Endothelial cell of umbilical vein (primary cell): ENCODE data around the gene TBX2. TPM values are rescaled to one million over a fixed set of nuclear protein-coding genes. Genes with fewer than 3 reads are reported as not detected.

Source experiments
- BruUV-seq: library from RNA; stranded (reverse); fragments of 400-500 nt; replicated peaks from 2 replicates; lab custom pipeline; 2021; lab: Mats Ljungman, UMichigan
- CTCF ChIA-PET: fragments of 300-600, 350-600 bp; sonication (Branson Sonifier 250); formaldehyde crosslinking; loops from one replicate; lab custom pipeline; 2021; ENCODE audit warnings: antibody characterized with exemption, inconsistent platforms; lab: Charles Lee
- POLR2A ChIA-PET: fragments of 300-600, 350-600 bp; sonication (Branson Sonifier 250); formaldehyde crosslinking; loops from one replicate; lab custom pipeline; 2021; ENCODE audit warnings: antibody characterized with exemption, inconsistent platforms; lab: Charles Lee
- DNase-seq: peaks from one replicate; pipeline ENCODE4 v3.0.0-alpha.2; 2011; ENCODE audit warnings: low read depth, low spot score
- FAIRE-seq: peaks from 2 replicates; lab custom pipeline; 2011; peaks lifted over from hg19 to GRCh38; lab: Jason Lieb, UNC
- H2AFZ ChIP-seq: 2 replicates; pipeline ENCODE4 v1.6.0; 2012; ENCODE audit warnings: low read depth, low read length, control low read depth, inconsistent platforms
- H3K27ac ChIP-seq: 2 replicates; pipeline ENCODE4 v1.5.1; 2011; ENCODE audit warnings: low read depth, mild to moderate bottlenecking, control low read depth, low read length, moderate library complexity; ENCODE audit not compliant: insufficient read depth
- H3K27me3 ChIP-seq, 2 experiments: 2 replicates each; pipeline versions ENCODE4 v1.6.0 to v1.6.1; 2011; ENCODE audit warnings: low read length in 2 of 2, mixed read lengths in 1 of 2; ENCODE audit not compliant: control insufficient read depth in 2 of 2, insufficient read depth in 2 of 2
- H3K36me3 ChIP-seq, 2 experiments: 2 replicates in 1 of 2; 3 replicates in 1 of 2; pipeline ENCODE4 v1.5.1; 2011; ENCODE audit warnings: low read length in 2 of 2, mild to moderate bottlenecking in 1 of 2, moderate library complexity in 1 of 2; ENCODE audit not compliant: control insufficient read depth in 2 of 2, insufficient read depth in 2 of 2; ENCODE audit errors: extremely low read depth in 1 of 2
- H3K4me1 ChIP-seq: 3 replicates; pipeline ENCODE4 v1.5.1; 2011; ENCODE audit warnings: mild to moderate bottlenecking, low read length; ENCODE audit not compliant: control insufficient read depth, insufficient read depth; ENCODE audit errors: extremely low read depth
- H3K4me2 ChIP-seq: 2 replicates; pipeline ENCODE4 v1.6.1; 2011; ENCODE audit warnings: low read length, control low read depth, mixed read lengths; ENCODE audit not compliant: insufficient read depth
- H3K4me3 ChIP-seq, 3 experiments: fragments of 200-600 bp in 1 of 3; sonication (generic), shearing (Covaris generic) in 1 of 3; replicated peaks in 1 of 3; 2 replicates each; pipeline ENCODE4 v1.5.1; 2011 to 2016; ENCODE audit warnings: control low read depth in 3 of 3, low read length in 3 of 3, mild to moderate bottlenecking in 2 of 3, inconsistent platforms in 1 of 3, low read depth in 1 of 3, moderate library complexity in 1 of 3; ENCODE audit not compliant: insufficient read depth in 1 of 3
- H3K79me2 ChIP-seq: 2 replicates; pipeline ENCODE4 v1.6.0; 2012; ENCODE audit warnings: low read length, inconsistent platforms; ENCODE audit not compliant: control insufficient read depth, insufficient read depth
- H3K9ac ChIP-seq: replicated peaks from 2 replicates; pipeline ENCODE3; 2011; ENCODE audit warnings: low read length, control low read depth; ENCODE audit not compliant: insufficient read depth; ENCODE audit errors: extremely low read depth
- H3K9me1 ChIP-seq: replicated peaks from 3 replicates; pipeline ENCODE4 v1.6.0; 2011; ENCODE audit warnings: mild to moderate bottlenecking, low read length; ENCODE audit not compliant: control insufficient read depth, insufficient read depth; ENCODE audit errors: extremely low read depth
- H3K9me3 ChIP-seq: replicated peaks from 2 replicates; pipeline ENCODE4 v1.5.1; 2012; ENCODE audit warnings: low read length, inconsistent platforms; ENCODE audit not compliant: control insufficient read depth, insufficient read depth
- H4K20me1 ChIP-seq: replicated peaks from 2 replicates; pipeline ENCODE3; 2011; ENCODE audit warnings: mild to moderate bottlenecking, low read length; ENCODE audit not compliant: control insufficient read depth, insufficient read depth; ENCODE audit errors: extremely low read depth
- EZH2 ChIP-seq: IDR thresholded peaks from 2 replicates; pipeline ENCODE4 v1.6.1; 2012; ENCODE audit warnings: borderline replicate concordance, low read depth, mild to moderate bottlenecking, moderate library complexity, low read length, inconsistent platforms; ENCODE audit not compliant: severe bottlenecking
- FOS ChIP-seq: IDR thresholded peaks from 2 replicates; pipeline ENCODE4 v1.6.1; 2011; ENCODE audit warnings: mild to moderate bottlenecking, low read length, moderate library complexity, borderline replicate concordance; ENCODE audit not compliant: insufficient read depth
- GATA2 ChIP-seq: IDR thresholded peaks from 2 replicates; pipeline ENCODE4 v1.7.0; 2011; ENCODE audit warnings: low read depth, mild to moderate bottlenecking, moderate library complexity, mixed read lengths, low read length; ENCODE audit not compliant: insufficient read length, insufficient read depth
- MAX ChIP-seq: IDR thresholded peaks from 2 replicates; pipeline ENCODE4 v1.6.1; 2011; ENCODE audit not compliant: insufficient read depth, insufficient read length
- POLR2A ChIP-seq: IDR thresholded peaks from 2 replicates; pipeline ENCODE4 v1.6.1; 2012; ENCODE audit warnings: low read depth, mild to moderate bottlenecking, control low read depth, low read length
- dilution Hi-C: fragments of 300-500 bp; cut with MboI; formaldehyde crosslinking; loops from one replicate; pipeline ENCODE4 v1.15.0; 2019; ENCODE audit warnings: low sequenced_read_pairs; ENCODE audit not compliant: extremely low pct_ligation_motif_present
- intact Hi-C: fragments of 100-400 bp; cut with micrococcal nuclease; formaldehyde crosslinking; loops from one replicate; pipeline ENCODE4 v1.10.0; 2022
- polyA plus RNA-seq, 4 experiments: library from polyadenylated mRNA; depleted of rRNA in 3 of 4; stranded (reverse) in 3 of 4; unstranded in 1 of 4; fragments of >200 nt; gene quantifications; 2 replicates each; pipeline versions ENCODE4 v1.2.1 to v1.2.3, GENCODE V29; 2011 to 2012; ENCODE audit warnings: missing spikeins in 1 of 4
- total RNA-seq: library from RNA; stranded (reverse); gene quantifications from 2 replicates; pipeline ENCODE4 v1.2.3, GENCODE V29; 2021
- TF ChIP-seq, protein P1 (sequence below), 2 donors: IDR thresholded peaks; 1 replicate in 1 of 2; 2 replicates in 1 of 2; pipeline ENCODE4 v1.5.1; 2011; ENCODE audit warnings: low read length in 2 of 2, mild to moderate bottlenecking in 2 of 2, moderate library complexity in 2 of 2, control low read depth in 1 of 2, inconsistent platforms in 1 of 2, low read depth in 1 of 2; ENCODE audit not compliant: insufficient read depth in 1 of 2; ENCODE audit errors: extremely low read depth in 1 of 2

The TBX2 gene
- total and polyA plus RNA-seq, 2 donors (not counting 3 experiments of a cell fraction or from before 2014, with no cell fraction given): not detected

GRCh38 chr17:61400717-61401388, 1.2 kb downstream of the TBX2 start:
- no peak for DNase-seq
- no peaks in the 10 kb centered on the region for H3K36me3 ChIP-seq
- H3K9me3 ChIP-seq: no peaks in the 10 kb centered on the region
- intact Hi-C loops: no loop called here
- no peaks in the 10 kb centered on the region for H4K20me1 ChIP-seq
- H3K9me1 ChIP-seq: no peaks in the 10 kb centered on the region
- FAIRE-seq: no peak
- no peak overlapping the region for H3K27ac ChIP-seq
- ChIA-PET POLR2A (no interaction called here), CTCF (interaction anchor here (0.8 to 1.1 kb wide), 2 partner anchors 8 to 11 kb away, joined by 3 to 4 read pairs; no protein-coding TSS in a partner anchor)
- no TSS peak for BruUV-seq
- H3K79me2 ChIP-seq: no peaks in the 10 kb centered on the region
- peaks cover 73 to 86% of the 10 kb centered on the region in 2 experiments for H3K27me3 ChIP-seq
- H3K4me2 ChIP-seq: no peak overlapping the region
- H2AFZ ChIP-seq: no peak overlapping the region
- H3K4me1 ChIP-seq: no peaks in the 10 kb centered on the region
- dilution Hi-C loops: no loop called here
- no peak overlapping the region for H3K9ac ChIP-seq
- no peak for TF ChIP-seq MAX
- peak; percentile 88 for TF ChIP-seq EZH2
- no peak overlapping the region for H3K4me3 ChIP-seq

GRCh38 chr17:61401389-61402072, 1.9 kb downstream of the TBX2 start:
- H3K9ac ChIP-seq: no peak overlapping the region
- H3K4me2 ChIP-seq: no peak overlapping the region
- DNase-seq (no peak), FAIRE-seq (no peak)
- H3K27ac ChIP-seq: no peak overlapping the region
- H4K20me1 ChIP-seq: no peaks in the 10 kb centered on the region
- POLR2A ChIA-PET: no interaction called here
- CTCF ChIA-PET: interaction anchor here (0.8 to 1.1 kb wide), 2 partner anchors 8 to 11 kb away, joined by 3 to 4 read pairs; no protein-coding TSS in a partner anchor
- dilution Hi-C loops (no loop called here), intact Hi-C loops (no loop called here)
- no peaks in the 10 kb centered on the region for H3K9me3 ChIP-seq
- BruUV-seq: no TSS peak
- no peak overlapping the region for H3K4me3 ChIP-seq
- H3K9me1 ChIP-seq: no peaks in the 10 kb centered on the region
- H2AFZ ChIP-seq: no peak overlapping the region
- H3K79me2 ChIP-seq: no peaks in the 10 kb centered on the region
- H3K27me3 ChIP-seq: peaks cover 74 to 86% of the 10 kb centered on the region in 2 experiments
- no peaks in the 10 kb centered on the region for H3K36me3 ChIP-seq
- H3K4me1 ChIP-seq: no peaks in the 10 kb centered on the region
- TF ChIP-seq GATA2 (no peak), POLR2A (no peak), FOS (no peak), EZH2 (peak; percentile 99)
- TF ChIP-seq, protein P1, sequence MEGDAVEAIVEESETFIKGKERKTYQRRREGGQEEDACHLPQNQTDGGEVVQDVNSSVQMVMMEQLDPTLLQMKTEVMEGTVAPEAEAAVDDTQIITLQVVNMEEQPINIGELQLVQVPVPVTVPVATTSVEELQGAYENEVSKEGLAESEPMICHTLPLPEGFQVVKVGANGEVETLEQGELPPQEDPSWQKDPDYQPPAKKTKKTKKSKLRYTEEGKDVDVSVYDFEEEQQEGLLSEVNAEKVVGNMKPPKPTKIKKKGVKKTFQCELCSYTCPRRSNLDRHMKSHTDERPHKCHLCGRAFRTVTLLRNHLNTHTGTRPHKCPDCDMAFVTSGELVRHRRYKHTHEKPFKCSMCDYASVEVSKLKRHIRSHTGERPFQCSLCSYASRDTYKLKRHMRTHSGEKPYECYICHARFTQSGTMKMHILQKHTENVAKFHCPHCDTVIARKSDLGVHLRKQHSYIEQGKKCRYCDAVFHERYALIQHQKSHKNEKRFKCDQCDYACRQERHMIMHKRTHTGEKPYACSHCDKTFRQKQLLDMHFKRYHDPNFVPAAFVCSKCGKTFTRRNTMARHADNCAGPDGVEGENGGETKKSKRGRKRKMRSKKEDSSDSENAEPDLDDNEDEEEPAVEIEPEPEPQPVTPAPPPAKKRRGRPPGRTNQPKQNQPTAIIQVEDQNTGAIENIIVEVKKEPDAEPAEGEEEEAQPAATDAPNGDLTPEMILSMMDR (IDR thresholded peaks at IDR 0.05; ENCODE audit: extremely low read depth in 1 of 2, insufficient read depth in 1 of 2, low read depth in 1 of 2, low read length in 2 of 2): no peak
